NCI-H345 treated with DMSO at 0.1 percent for 48 hours (cell line): ENCODE results near the gene FCGR3A.
"Not testable (repeated sequence)": the region's sequence is repeated elsewhere in the genome, so short reads cannot be mapped to it uniquely, and the experiment has no call there.

Source experiments
- DNase-seq: peaks from one replicate; lab custom pipeline; 2025; ENCODE audit not compliant: unreplicated experiment; lab: John Stamatoyannopoulos, UW

Gene FCGR3A

GRCh38 chr1:161549652-161550051, at the start of gene FCGR3A:
FCGR3A (minus strand) TSS chr1:161549818; CDS start chr1:161549736, 82 bp downstream.
- DNase-seq = no peak

- DNase-seq = not testable (repeated sequence)
Measured at GRCh38 chr1:161597077-161597476, 47.5 kb upstream of the FCGR3A start.

- DNase-seq = not testable (repeated sequence)
Measured at GRCh38 chr1:161595583-161595982, 46.0 kb upstream of the FCGR3A start.

GRCh38 chr1:161595173-161595572, 45.6 kb upstream of the FCGR3A start:
- DNase-seq = not testable (repeated sequence)

GRCh38 chr1:161594269-161594984, 44.8 kb upstream of the FCGR3A start:
- not testable (repeated sequence) for DNase-seq

- not testable (repeated sequence) for DNase-seq
Measured at GRCh38 chr1:161593092-161593755, 43.6 kb upstream of the FCGR3A start.

- not testable (repeated sequence) for DNase-seq
Measured at GRCh38 chr1:161592586-161592985, 43.0 kb upstream of the FCGR3A start.

- DNase-seq = not testable (repeated sequence)
Measured at GRCh38 chr1:161589920-161590319, 40.3 kb upstream of the FCGR3A start.

- not testable (repeated sequence) for DNase-seq
Measured at GRCh38 chr1:161589365-161589764, 39.7 kb upstream of the FCGR3A start.

GRCh38 chr1:161588596-161588995, 39.0 kb upstream of the FCGR3A start:
- DNase-seq = not testable (repeated sequence)

- DNase-seq = not testable (repeated sequence)
Measured at GRCh38 chr1:161582882-161583281, 33.3 kb upstream of the FCGR3A start.

GRCh38 chr1:161580879-161581537, 31.4 kb upstream of the FCGR3A start:
- DNase-seq = not testable (repeated sequence)

- DNase-seq = not testable (repeated sequence)
Measured at GRCh38 chr1:161579856-161580507, 30.4 kb upstream of the FCGR3A start.

GRCh38 chr1:161576676-161577075, 27.1 kb upstream of the FCGR3A start:
- not testable (repeated sequence) for DNase-seq

GRCh38 chr1:161571703-161572102, 22.1 kb upstream of the FCGR3A start:
- not testable (repeated sequence) for DNase-seq

- DNase-seq = not testable (repeated sequence)
Measured at GRCh38 chr1:161566602-161566960, 17.0 kb upstream of the FCGR3A start.

GRCh38 chr1:161563522-161563921, 13.9 kb upstream of the FCGR3A start:
- DNase-seq = not testable (repeated sequence)

GRCh38 chr1:161562441-161562840, 12.8 kb upstream of the FCGR3A start:
- DNase-seq = not testable (repeated sequence)

GRCh38 chr1:161560960-161561715, 11.5 kb upstream of the FCGR3A start:
- DNase-seq = not testable (repeated sequence)
